Epithelial cell of esophagus (primary cell): ENCODE data around the gene DOCK3.

Experiments
- DNase-seq: peaks from one replicate; pipeline ENCODE4 v3.0.0; 2010; ENCODE audit warnings: low read depth
- H3K4me3 ChIP-seq: 2 replicates; pipeline ENCODE4 v1.5.1; 2011; ENCODE audit warnings: mild to moderate bottlenecking, low read length, control low read depth
- TF ChIP-seq, protein P1 (sequence below): IDR thresholded peaks from 2 replicates; pipeline ENCODE4 v1.5.1; 2011; ENCODE audit warnings: low read depth, mild to moderate bottlenecking, low read length, control low read depth, inconsistent platforms; ENCODE audit not compliant: insufficient read depth; ENCODE audit errors: missing control alignments

The DOCK3 gene

DNA sequence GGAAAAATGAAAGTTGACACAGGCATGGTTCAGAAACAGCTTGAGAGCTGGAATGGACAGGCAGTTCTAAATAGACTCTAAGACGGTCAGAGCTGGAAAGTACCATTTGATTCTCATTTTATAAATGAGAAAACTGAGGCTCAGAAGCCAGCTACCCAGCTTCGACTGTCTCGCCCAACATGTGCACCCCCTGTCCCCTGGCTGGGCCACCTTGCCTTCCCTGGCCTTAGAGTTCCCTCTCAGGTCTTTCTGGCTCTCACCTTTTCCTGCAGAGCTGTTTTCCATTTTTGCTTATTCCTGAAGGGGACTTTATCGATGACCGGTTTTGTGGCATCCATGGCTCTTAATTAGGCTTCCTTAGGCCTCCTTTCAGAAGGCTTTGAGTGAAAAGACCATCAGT, 17.3 kb upstream of the DOCK3 start:
- no peak overlapping the region for H3K4me3 ChIP-seq
- TF ChIP-seq, protein P1, sequence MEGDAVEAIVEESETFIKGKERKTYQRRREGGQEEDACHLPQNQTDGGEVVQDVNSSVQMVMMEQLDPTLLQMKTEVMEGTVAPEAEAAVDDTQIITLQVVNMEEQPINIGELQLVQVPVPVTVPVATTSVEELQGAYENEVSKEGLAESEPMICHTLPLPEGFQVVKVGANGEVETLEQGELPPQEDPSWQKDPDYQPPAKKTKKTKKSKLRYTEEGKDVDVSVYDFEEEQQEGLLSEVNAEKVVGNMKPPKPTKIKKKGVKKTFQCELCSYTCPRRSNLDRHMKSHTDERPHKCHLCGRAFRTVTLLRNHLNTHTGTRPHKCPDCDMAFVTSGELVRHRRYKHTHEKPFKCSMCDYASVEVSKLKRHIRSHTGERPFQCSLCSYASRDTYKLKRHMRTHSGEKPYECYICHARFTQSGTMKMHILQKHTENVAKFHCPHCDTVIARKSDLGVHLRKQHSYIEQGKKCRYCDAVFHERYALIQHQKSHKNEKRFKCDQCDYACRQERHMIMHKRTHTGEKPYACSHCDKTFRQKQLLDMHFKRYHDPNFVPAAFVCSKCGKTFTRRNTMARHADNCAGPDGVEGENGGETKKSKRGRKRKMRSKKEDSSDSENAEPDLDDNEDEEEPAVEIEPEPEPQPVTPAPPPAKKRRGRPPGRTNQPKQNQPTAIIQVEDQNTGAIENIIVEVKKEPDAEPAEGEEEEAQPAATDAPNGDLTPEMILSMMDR: no peak
- DNase-seq: no peak

DNA sequence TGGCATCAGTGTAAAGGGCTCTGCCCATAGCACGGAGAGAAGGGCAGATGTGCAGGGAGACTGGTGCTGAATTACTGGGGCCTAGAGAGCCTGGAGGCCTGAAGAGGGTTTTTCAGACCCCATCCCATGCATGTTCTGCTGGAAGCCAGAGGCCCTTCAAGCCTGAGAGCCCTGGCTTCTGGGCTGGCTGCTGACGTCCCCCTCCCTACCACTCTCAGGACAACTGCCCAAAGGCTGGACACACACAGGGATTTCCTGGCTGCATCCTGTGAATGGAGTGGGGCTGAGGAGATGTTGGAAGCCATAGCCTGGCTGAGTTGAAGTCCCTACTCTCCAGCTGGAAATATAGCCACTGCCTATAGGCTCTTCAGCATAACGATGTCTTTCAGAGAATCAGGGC, 16.9 kb upstream of the DOCK3 start:
- TF ChIP-seq, protein P1: no peak
- no peak overlapping the region for H3K4me3 ChIP-seq
- no peak for DNase-seq

- TF ChIP-seq, protein P1: no peak
- DNase-seq: peak; percentile 62
- no peak overlapping the region for H3K4me3 ChIP-seq
Measured at GRCh38 chr3:50658416-50658815, 16.3 kb upstream of the DOCK3 start.

DNA sequence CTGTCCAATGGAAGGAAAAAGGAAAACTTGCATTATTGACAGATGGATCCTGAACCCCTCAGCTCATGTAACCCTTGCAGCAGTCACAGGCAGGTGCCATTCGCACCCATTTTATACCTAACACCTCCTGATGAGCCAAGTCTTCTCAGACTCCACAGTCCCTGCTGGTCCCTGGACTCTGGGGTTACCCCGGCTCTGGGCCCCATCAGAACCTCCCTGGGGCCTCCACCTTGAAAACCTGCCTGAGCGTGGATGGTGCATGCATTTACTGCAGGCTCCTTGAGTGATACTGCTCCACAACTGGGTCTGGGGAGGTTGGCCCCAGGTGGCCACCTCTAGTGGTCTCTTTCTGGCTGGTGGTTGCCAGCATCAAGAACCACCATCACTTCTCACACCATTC, 15.9 kb upstream of the DOCK3 start:
- TF ChIP-seq, protein P1: no peak
- no peak for DNase-seq
- H3K4me3 ChIP-seq: no peak overlapping the region

GRCh38 chr3:50660386-50660785, 14.3 kb upstream of the DOCK3 start:
- no peak for DNase-seq
- TF ChIP-seq, protein P1: no peak
- no peak overlapping the region for H3K4me3 ChIP-seq

- DNase-seq: no peak
- no peak overlapping the region for H3K4me3 ChIP-seq
Measured at GRCh38 chr3:50661321-50661837, 13.3 kb upstream of the DOCK3 start.

GRCh38 chr3:50662408-50662807, 12.3 kb upstream of the DOCK3 start:
- H3K4me3 ChIP-seq: no peak overlapping the region
- TF ChIP-seq, protein P1: no peak
- DNase-seq: no peak

More at GRCh38 chr3:50661321-50661837, 13.3 kb upstream of the DOCK3 start:
- TF ChIP-seq, protein P1: no peak
